GM12878 (cell line): ENCODE measurements around the gene GPR31. TPM values are rescaled to one million over a fixed set of nuclear protein-coding genes. Genes with fewer than 3 reads are reported as not detected.
"Not testable (repeated sequence)": the region's sequence is repeated elsewhere in the genome, so short reads cannot be mapped to it uniquely, and the experiment has no call there.

ENCODE experiments used
- ATAC-seq: fragments of 200-7000 bp; cut with Tn5 transposase; 3 replicates; pipeline ENCODE4 v1.9.1; 2020; ENCODE audit warnings: mild to moderate bottlenecking, moderate library complexity
- BruUV-seq: library from RNA; stranded (reverse); fragments of 400-500 nt; replicated peaks from 2 replicates; lab custom pipeline; 2021; lab: Mats Ljungman, UMichigan
- CTCF ChIA-PET: fragments of 300-600 bp; sonication (Branson Sonifier 250); formaldehyde crosslinking; extraction: SDS; loops from one replicate; lab custom pipeline; 2021; ENCODE audit warnings: inconsistent platforms; lab: Yijun Ruan, JAX
- POLR2A ChIA-PET: fragments of 350-600 bp; formaldehyde crosslinking; extraction: SDS; loops from one replicate; lab custom pipeline; 2021; ENCODE audit warnings: inconsistent platforms; lab: Charles Lee
- RAD21 ChIA-PET: fragments of 300-600 bp; sonication (Branson Sonifier 250); formaldehyde crosslinking; loops from one replicate; lab custom pipeline; 2023; ENCODE audit warnings: antibody characterized with exemption; ENCODE audit not compliant: unreplicated experiment; lab: Charles Lee
- SMC1A ChIA-PET: fragments of 300-600 bp; sonication (Branson Sonifier 250); formaldehyde crosslinking; loops from one replicate; lab custom pipeline; 2023; ENCODE audit not compliant: unreplicated experiment, uncharacterized antibody; lab: Charles Lee
- DNase-seq: peaks from one replicate; pipeline ENCODE4 v3.0.0-alpha.2; 2011; ENCODE audit warnings: low read depth, low spot score
- FAIRE-seq: peaks from 3 replicates; lab custom pipeline; 2011; peaks lifted over from hg19 to GRCh38; lab: Jason Lieb, UNC
- H2AFZ ChIP-seq: 2 replicates; pipeline ENCODE4 v1.6.0; 2011; ENCODE audit warnings: low read depth, low read length, control low read depth; ENCODE audit not compliant: control insufficient read depth
- H3K27ac ChIP-seq: 2 replicates; pipeline ENCODE4 v1.5.1; 2011; ENCODE audit warnings: control low read depth; ENCODE audit not compliant: control insufficient read depth, insufficient read depth
- H3K27me3 ChIP-seq, 2 experiments: replicated peaks in 1 of 2; 2 replicates each; pipeline versions ENCODE4 v1.6.0 to v1.6.1; 2011; ENCODE audit warnings: low read length in 1 of 2; ENCODE audit not compliant: control insufficient read depth in 2 of 2, insufficient read depth in 2 of 2
- H3K36me3 ChIP-seq, 2 experiments: 2 replicates each; pipeline ENCODE4 v1.5.1; 2011; ENCODE audit warnings: low read length in 1 of 2; ENCODE audit not compliant: control insufficient read depth in 2 of 2, insufficient read depth in 2 of 2
- H3K4me1 ChIP-seq: 2 replicates; pipeline ENCODE4 v1.6.1; 2011; ENCODE audit warnings: mild to moderate bottlenecking, low read length, moderate library complexity, mixed read lengths; ENCODE audit not compliant: control insufficient read depth, insufficient read depth
- H3K4me2 ChIP-seq: 2 replicates; pipeline ENCODE4 v1.6.0; 2011; ENCODE audit warnings: control low read depth; ENCODE audit not compliant: control insufficient read depth, insufficient read depth
- H3K4me3 ChIP-seq: fragments of 200-600 bp; sonication (generic); 2 replicates; pipeline ENCODE4 v1.5.1; 2016
- H3K79me2 ChIP-seq: 2 replicates; pipeline ENCODE4 v1.6.0; 2011; ENCODE audit warnings: low read length; ENCODE audit not compliant: control insufficient read depth, insufficient read depth
- H3K9ac ChIP-seq: 2 replicates; pipeline ENCODE4 v1.8.0; 2011; ENCODE audit warnings: low read length, control low read depth, mixed read lengths; ENCODE audit not compliant: control insufficient read depth, insufficient read depth
- H3K9me3 ChIP-seq: replicated peaks from 3 replicates; pipeline ENCODE4 v1.5.1; 2011; ENCODE audit warnings: mild to moderate bottlenecking, low read length; ENCODE audit not compliant: control insufficient read depth, insufficient read depth
- H4K20me1 ChIP-seq: 2 replicates; pipeline ENCODE4 v1.6.0; 2011; ENCODE audit not compliant: control insufficient read depth, insufficient read depth
- WGBS: methylation state at CpG from one replicate; pipeline ENCODE4 v1.1.6; 2016; ENCODE audit warnings: low lambda C conversion rate; ENCODE audit not compliant: insufficient replicate concordance, insufficient coverage; ENCODE audit errors: missing lambda C conversion rate; 5-methylcytosine and 5-hydroxymethylcytosine counted together
- in situ Hi-C: fragments of 300-500 bp; cut with MboI; formaldehyde crosslinking; loops from 9 replicates; pipeline ENCODE4 v1.14.3; 2018; ENCODE audit warnings: mixed read lengths
- intact Hi-C: fragments of 100-400 bp; cut with micrococcal nuclease; formaldehyde crosslinking; loops from one replicate; pipeline ENCODE4 v1.14.2; 2022; ENCODE audit not compliant: unreplicated experiment
- polyA plus RNA-seq, 11 experiments: library from polyadenylated mRNA; depleted of rRNA in 4 of 11; unstranded in 6 of 11; stranded (reverse) in 5 of 11; fragments of >200 nt; fragmentation: Nextera tagmentation in 4 of 11; fragmentation: Illumina TruSeq in 1 of 11; extraction: Ambion mirVana in 4 of 11; extraction: Trizol in 1 of 11; gene quantifications; 1 replicate in 1 of 11; 2 replicates in 10 of 11; pipeline versions ENCODE4 v1.2.1 to v1.2.3, GENCODE V29; 2011 to 2016; ENCODE audit warnings: inconsistent platforms in 2 of 11, missing spikeins in 2 of 11, low read depth in 1 of 11
- total RNA-seq, 4 experiments: library from RNA; depleted of rRNA in 3 of 4; stranded (reverse); fragments of >200 nt in 3 of 4; fragmentation: Illumina TruSeq in 1 of 4; extraction: Trizol in 1 of 4; gene quantifications; 2 replicates each; pipeline versions ENCODE4 v1.2.1 to v1.2.3, GENCODE V29; 2013 to 2021

Gene GPR31
- total and polyA plus RNA-seq, 10 of the 15 experiments (the other 5 are each of a cell fraction or from before 2014, with no cell fraction given), result not detected

DNA sequence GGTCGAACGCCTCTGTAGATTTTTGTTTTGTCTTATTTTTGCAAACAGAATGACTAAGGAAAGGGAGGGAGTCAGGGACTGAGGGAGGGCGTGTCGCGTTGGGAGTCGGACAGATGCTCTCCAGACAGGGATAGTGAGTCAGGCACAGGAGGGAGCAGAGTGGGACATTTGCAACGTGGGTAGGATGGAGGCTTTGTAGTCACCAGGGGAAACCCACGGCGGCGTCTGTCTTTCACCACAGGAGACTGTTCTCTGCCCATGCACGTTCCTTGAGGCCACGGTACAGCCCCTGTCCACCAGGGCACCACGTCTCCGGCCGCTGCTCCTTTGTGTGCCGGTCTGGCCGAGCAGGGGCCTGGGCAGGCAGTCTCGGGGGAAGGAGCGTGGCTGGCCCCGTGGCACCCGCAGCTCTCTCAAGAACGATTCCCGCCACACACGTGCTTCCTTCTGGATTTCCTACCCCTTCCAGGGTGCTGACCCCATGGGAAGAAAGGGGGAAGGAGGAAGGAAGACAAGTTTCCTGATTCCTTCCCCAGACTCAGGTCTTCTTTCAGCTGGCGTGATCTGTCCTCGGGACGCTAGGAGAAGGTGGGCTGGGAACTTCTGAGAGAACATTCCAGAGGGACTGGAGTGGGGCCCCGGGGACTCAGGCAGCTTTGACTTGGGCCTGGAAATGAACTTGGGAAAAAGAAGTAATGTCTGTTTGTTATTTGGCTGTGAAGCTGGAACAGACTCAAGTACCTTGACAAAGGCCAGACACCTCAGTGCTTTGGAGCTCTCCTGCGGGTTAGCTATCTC lies 45.7 kb upstream of the GPR31 start:
- H3K27ac ChIP-seq, H3K79me2 ChIP-seq, H3K9ac ChIP-seq, H3K4me2 ChIP-seq, DNase-seq, H2AFZ ChIP-seq, ATAC-seq, H3K4me3 ChIP-seq, H3K4me1 ChIP-seq, H4K20me1 ChIP-seq, H3K36me3 ChIP-seq, H3K9me3 ChIP-seq, RAD21 ChIA-PET, FAIRE-seq, CTCF ChIA-PET, H3K27me3 ChIP-seq, BruUV-seq, intact Hi-C loops, POLR2A ChIA-PET, SMC1A ChIA-PET: not testable (repeated sequence)
- in situ Hi-C loops, result loop anchor here (25.0 kb wide), 1 partner anchor 159 kb away; no protein-coding TSS in a partner anchor
- WGBS, result 48% methylated on average over 25 of the region's 29 CpGs

DNA sequence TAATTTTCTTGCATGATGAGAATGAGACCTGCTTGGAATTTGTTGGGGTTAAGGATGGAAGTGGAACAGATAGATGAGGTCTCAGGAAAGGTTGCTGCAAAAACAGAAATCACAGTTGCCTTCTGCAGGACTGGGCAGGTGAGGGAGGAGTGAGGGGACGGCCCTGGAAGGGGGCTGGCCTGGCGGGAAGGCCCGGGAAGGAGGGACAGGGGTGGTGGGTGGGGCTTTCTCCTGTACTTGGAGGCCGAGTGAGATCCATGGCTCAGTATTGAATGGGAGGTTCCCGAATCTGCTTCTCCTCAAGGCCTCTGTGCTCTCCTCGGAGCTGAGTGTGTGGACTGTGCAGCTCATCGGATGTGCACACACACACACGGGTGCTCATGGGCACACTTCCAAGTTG lies 44.8 kb upstream of the GPR31 start:
- 51% methylated on average over 6 of the region's 8 CpGs for WGBS
- CTCF ChIA-PET, ATAC-seq, H3K79me2 ChIP-seq, H3K4me3 ChIP-seq, H3K27ac ChIP-seq, H3K36me3 ChIP-seq, BruUV-seq, H3K4me1 ChIP-seq, SMC1A ChIA-PET, H2AFZ ChIP-seq, H3K9ac ChIP-seq, H4K20me1 ChIP-seq, H3K4me2 ChIP-seq, H3K9me3 ChIP-seq, H3K27me3 ChIP-seq, RAD21 ChIA-PET, FAIRE-seq, DNase-seq, intact Hi-C loops, POLR2A ChIA-PET: not testable (repeated sequence)
- in situ Hi-C loops, result loop anchor here (25.0 kb wide), 1 partner anchor 160 kb away; no protein-coding TSS in a partner anchor
